HG03045 (cell line): ENCODE data around the gene YTHDF1.

Source experiments
- ATAC-seq: cut with Tn5 transposase; IDR thresholded peaks from one replicate; pipeline ENCODE4 v1.9.1; 2021; ENCODE audit warnings: mild to moderate bottlenecking, moderate library complexity; ENCODE audit not compliant: unreplicated experiment

YTHDF1 gene

GRCh38 chr20:63210011-63210605 lies 5.8 kb downstream of the YTHDF1 start:
- ATAC-seq: no peak

- ATAC-seq: no peak
Observed at GRCh38 chr20:63208346-63208909, 7.5 kb downstream of the YTHDF1 start.

- no peak for ATAC-seq
Observed at GRCh38 chr20:63206878-63207277, 9.1 kb downstream of the YTHDF1 start.

- ATAC-seq: no peak
Observed at GRCh38 chr20:63205896-63206295, 10.0 kb downstream of the YTHDF1 start.

GRCh38 chr20:63204362-63204761 lies 11.6 kb downstream of the YTHDF1 start:
- no peak for ATAC-seq

- ATAC-seq: no peak
Observed at GRCh38 chr20:63202811-63203526, 13.0 kb downstream of the YTHDF1 start.

- no peak for ATAC-seq
Observed at GRCh38 chr20:63202021-63202420, 13.9 kb downstream of the YTHDF1 start.

- ATAC-seq: no peak
Observed at GRCh38 chr20:63198606-63199005, 17.3 kb downstream of the YTHDF1 start.

- ATAC-seq: no peak
Observed at GRCh38 chr20:63196768-63197470, 19.0 kb downstream of the YTHDF1 start.

- no peak for ATAC-seq
Observed at GRCh38 chr20:63194797-63195173, 21.1 kb downstream of the YTHDF1 start.

- ATAC-seq: no peak
Observed at GRCh38 chr20:63194007-63194796, 21.7 kb downstream of the YTHDF1 start.

GRCh38 chr20:63192721-63193120 lies 23.2 kb downstream of the YTHDF1 start:
- ATAC-seq: no peak

GRCh38 chr20:63191400-63191799 lies 24.5 kb downstream of the YTHDF1 start:
- no peak for ATAC-seq

GRCh38 chr20:63190828-63191227 lies 25.1 kb downstream of the YTHDF1 start:
- no peak for ATAC-seq

- no peak for ATAC-seq
Observed at GRCh38 chr20:63189846-63190559, 25.9 kb downstream of the YTHDF1 start.

GRCh38 chr20:63189322-63189642 lies 26.6 kb downstream of the YTHDF1 start:
- ATAC-seq: no peak

- ATAC-seq: no peak
Observed at GRCh38 chr20:63188641-63189321, 27.1 kb downstream of the YTHDF1 start.

- ATAC-seq: no peak
Observed at GRCh38 chr20:63188159-63188442, 27.8 kb downstream of the YTHDF1 start.

GRCh38 chr20:63187338-63188158 lies 28.4 kb downstream of the YTHDF1 start:
- ATAC-seq: no peak
